Panc1 (cell line): Measurements from ENCODE around the gene CPNE7. TPM values are rescaled to one million over a fixed set of nuclear protein-coding genes. Genes with fewer than 3 reads are reported as not detected.
A peak's percentile ranks its signal among the peaks of the same experiment; 100 is the strongest.

Experiments used
- ATAC-seq: fragments of 200-7000 bp; cut with Tn5 transposase; 2 replicates; pipeline ENCODE4 v1.9.1; 2020; ENCODE audit warnings: mild to moderate bottlenecking, moderate library complexity
- BruUV-seq: library from RNA; stranded (reverse); fragments of 400-500 nt; replicated peaks from 2 replicates; lab custom pipeline; 2021; lab: Mats Ljungman, UMichigan
- CTCF ChIA-PET: fragments of 300-600 bp; sonication (Branson Sonifier 250); formaldehyde crosslinking; loops from one replicate; lab custom pipeline; 2022; ENCODE audit warnings: antibody characterized with exemption; lab: Charles Lee
- POLR2A ChIA-PET: fragments of 300-600 bp; sonication (Branson Sonifier 250); formaldehyde crosslinking; loops from one replicate; lab custom pipeline; 2022; ENCODE audit warnings: antibody characterized with exemption; lab: Charles Lee
- DNase-seq: peaks from one replicate; pipeline ENCODE4 v3.0.0-alpha.2; 2010; ENCODE audit warnings: low read depth, low spot score
- H3K27ac ChIP-seq: 2 replicates; pipeline ENCODE4 v1.5.1; 2011; ENCODE audit warnings: mild to moderate bottlenecking, low read length, inconsistent platforms
- H3K27me3 ChIP-seq: fragments of 200-500 bp; sonication (Bioruptor generic); 2 replicates; pipeline ENCODE4 v1.6.0; 2014; ENCODE audit warnings: low read length, inconsistent platforms; ENCODE audit not compliant: control insufficient read depth, insufficient read depth
- H3K36me3 ChIP-seq: fragments of 200-500 bp; sonication (Bioruptor generic); 2 replicates; pipeline ENCODE4 v1.5.1; 2014; ENCODE audit warnings: inconsistent platforms, mild to moderate bottlenecking, low read length, moderate library complexity; ENCODE audit not compliant: control insufficient read depth, insufficient read depth
- H3K4me1 ChIP-seq: 2 replicates; pipeline ENCODE4 v1.5.1; 2011; ENCODE audit warnings: inconsistent platforms, mild to moderate bottlenecking, low read length, moderate library complexity; ENCODE audit not compliant: control insufficient read depth, insufficient read depth
- H3K4me3 ChIP-seq, 2 experiments: 2 replicates each; pipeline ENCODE4 v1.5.1; 2011 to 2012; ENCODE audit warnings: low read depth in 2 of 2, low read length in 2 of 2, mild to moderate bottlenecking in 2 of 2, inconsistent platforms in 1 of 2, moderate library complexity in 1 of 2
- H3K9me3 ChIP-seq: fragments of 200-500 bp; sonication (Bioruptor generic); 2 replicates; pipeline ENCODE4 v1.5.1; 2014; ENCODE audit warnings: low read depth, mild to moderate bottlenecking, inconsistent platforms, low read length, moderate library complexity; ENCODE audit not compliant: control insufficient read depth, insufficient read depth
- CTCF ChIP-seq: fragments of 450-650 bp; IDR thresholded peaks from 2 replicates; pipeline ENCODE4 v1.5.1; 2017; ENCODE audit warnings: mild to moderate bottlenecking
- POLR2AphosphoS5 ChIP-seq: IDR thresholded peaks from 2 replicates; pipeline ENCODE4 v1.6.1; 2012; ENCODE audit warnings: mild to moderate bottlenecking, low read depth, low read length, moderate library complexity
- SIN3A ChIP-seq: IDR thresholded peaks from 2 replicates; pipeline ENCODE4 v1.6.1; 2012; ENCODE audit warnings: low read depth, mild to moderate bottlenecking, low read length, moderate library complexity, borderline replicate concordance; ENCODE audit not compliant: insufficient read depth
- TCF7L2 ChIP-seq: IDR thresholded peaks from 2 replicates; pipeline ENCODE4 v1.6.1; 2011; ENCODE audit warnings: mild to moderate bottlenecking, low read depth, low read length, inconsistent platforms
- in situ Hi-C: cut with HindIII; loops from 2 replicates; pipeline ENCODE4 v1.10.0; 2016; ENCODE audit warnings: low sequenced_read_pairs, low pct_unique_long_range_greater_than_20kb
- intact Hi-C: fragments of 100-400 bp; cut with micrococcal nuclease; formaldehyde crosslinking; loops from one replicate; pipeline ENCODE4 v1.10.0; 2022; ENCODE audit not compliant: unreplicated experiment
- total RNA-seq: library from RNA; stranded (reverse); gene quantifications from one replicate; pipeline ENCODE4 v1.2.1, GENCODE V29; 2021; ENCODE audit not compliant: unreplicated experiment
- TF ChIP-seq, protein P1 (sequence below), 2 experiments: IDR thresholded peaks; 2 replicates each; pipeline ENCODE4 v1.6.1; 2011 to 2012; ENCODE audit warnings: low read depth in 2 of 2, control low read depth in 1 of 2, low read length in 1 of 2, mild to moderate bottlenecking in 1 of 2, moderate library complexity in 1 of 2; ENCODE audit not compliant: insufficient read depth in 1 of 2

The CPNE7 gene
- total RNA-seq, 1 experiment from 2014 or later = 32.7 TPM

- H3K36me3 ChIP-seq = peaks cover 27% of the 10 kb centered on the region; the same call in 1 of the 2 replicates
These were observed 12.6 kb upstream of the CPNE7 start for GRCh38 chr16:89562939-89563338.

DNA sequence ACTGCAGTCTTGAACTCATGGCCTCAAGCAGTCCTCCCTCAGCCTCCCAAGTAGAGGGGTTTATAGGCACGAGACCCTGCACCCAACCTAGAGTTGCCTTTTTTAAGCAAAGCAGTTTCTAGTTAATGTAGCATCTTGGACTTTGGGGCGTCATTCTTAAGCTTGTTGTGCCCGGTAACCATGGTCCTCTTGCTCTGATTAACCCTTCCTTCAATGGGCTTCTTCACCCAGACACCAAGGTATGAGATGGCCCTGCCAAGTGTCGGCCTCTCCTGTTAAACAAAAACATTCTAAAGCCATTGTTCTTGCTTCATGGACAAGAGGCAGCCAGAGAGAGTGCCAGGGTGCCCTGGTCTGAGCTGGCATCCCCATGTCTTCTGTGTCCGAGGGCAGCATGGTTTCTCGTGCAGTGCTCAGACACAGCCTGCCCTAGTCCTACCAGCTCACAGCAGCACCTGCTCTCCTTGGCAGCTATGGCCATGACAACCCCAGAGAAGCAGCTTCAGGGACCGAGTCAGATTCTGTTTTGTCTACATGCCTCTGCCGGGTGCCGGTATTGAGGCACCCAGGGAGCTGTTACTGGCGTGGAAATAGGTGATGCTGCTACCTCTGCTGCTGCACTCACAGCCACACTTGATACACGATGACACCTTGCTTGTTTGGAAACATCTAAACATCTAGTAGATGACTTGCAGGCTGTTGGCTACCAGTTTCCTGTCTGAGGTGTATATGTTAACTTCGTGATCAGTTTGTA, 11.7 kb upstream of the CPNE7 start:
- ATAC-seq (no peak), DNase-seq (no peak)
- TF ChIP-seq SIN3A (no peak), TCF7L2 (no peak)
- in situ Hi-C loops (no loop called here), intact Hi-C loops (no loop called here)
- Histone ChIP-seq H3K27ac (peak overlapping the region; percentile 52), H3K4me3 (peak overlapping the region; percentile 76 to 92), H3K36me3 (peaks cover 27% of the 10 kb centered on the region; the same call in 1 of the 2 replicates), H3K4me1 (peaks cover 26% of the 10 kb centered on the region), H3K27me3 (no peaks in the 10 kb centered on the region), H3K9me3 (no peaks in the 10 kb centered on the region)
- BruUV-seq = no TSS peak
- ChIA-PET POLR2A (interaction anchor here (0.6 to 0.7 kb wide), 3 partner anchors 18 to 268 kb away, joined by 4 to 20 read pairs (median 4); no protein-coding TSS in a partner anchor), CTCF (interaction anchor here (0.6 kb wide), 1 partner anchor 38 kb away, joined by 6 read pairs; no protein-coding TSS in a partner anchor)

More at GRCh38 chr16:89562939-89563338, 12.6 kb upstream of the CPNE7 start:
- Histone ChIP-seq H3K4me3 (peak overlapping the region; percentile 76 to 92), H3K27me3 (no peaks in the 10 kb centered on the region), H3K27ac (peak overlapping the region; percentile 93; the same call in 1 of the 2 replicates), H3K4me1 (peaks cover 26% of the 10 kb centered on the region), H3K9me3 (no peaks in the 10 kb centered on the region)
- no TSS peak for BruUV-seq
- ChIA-PET CTCF (no interaction called here), POLR2A (interaction anchor here (0.6 kb wide), 1 partner anchor 19 kb away, joined by 4 read pairs; no protein-coding TSS in a partner anchor)
- ATAC-seq = no peak
- intact Hi-C loops = no loop called here
- TF ChIP-seq SIN3A (no peak), POLR2AphosphoS5 (no peak), TCF7L2 (no peak), CTCF (no peak)
- TF ChIP-seq, protein P1, sequence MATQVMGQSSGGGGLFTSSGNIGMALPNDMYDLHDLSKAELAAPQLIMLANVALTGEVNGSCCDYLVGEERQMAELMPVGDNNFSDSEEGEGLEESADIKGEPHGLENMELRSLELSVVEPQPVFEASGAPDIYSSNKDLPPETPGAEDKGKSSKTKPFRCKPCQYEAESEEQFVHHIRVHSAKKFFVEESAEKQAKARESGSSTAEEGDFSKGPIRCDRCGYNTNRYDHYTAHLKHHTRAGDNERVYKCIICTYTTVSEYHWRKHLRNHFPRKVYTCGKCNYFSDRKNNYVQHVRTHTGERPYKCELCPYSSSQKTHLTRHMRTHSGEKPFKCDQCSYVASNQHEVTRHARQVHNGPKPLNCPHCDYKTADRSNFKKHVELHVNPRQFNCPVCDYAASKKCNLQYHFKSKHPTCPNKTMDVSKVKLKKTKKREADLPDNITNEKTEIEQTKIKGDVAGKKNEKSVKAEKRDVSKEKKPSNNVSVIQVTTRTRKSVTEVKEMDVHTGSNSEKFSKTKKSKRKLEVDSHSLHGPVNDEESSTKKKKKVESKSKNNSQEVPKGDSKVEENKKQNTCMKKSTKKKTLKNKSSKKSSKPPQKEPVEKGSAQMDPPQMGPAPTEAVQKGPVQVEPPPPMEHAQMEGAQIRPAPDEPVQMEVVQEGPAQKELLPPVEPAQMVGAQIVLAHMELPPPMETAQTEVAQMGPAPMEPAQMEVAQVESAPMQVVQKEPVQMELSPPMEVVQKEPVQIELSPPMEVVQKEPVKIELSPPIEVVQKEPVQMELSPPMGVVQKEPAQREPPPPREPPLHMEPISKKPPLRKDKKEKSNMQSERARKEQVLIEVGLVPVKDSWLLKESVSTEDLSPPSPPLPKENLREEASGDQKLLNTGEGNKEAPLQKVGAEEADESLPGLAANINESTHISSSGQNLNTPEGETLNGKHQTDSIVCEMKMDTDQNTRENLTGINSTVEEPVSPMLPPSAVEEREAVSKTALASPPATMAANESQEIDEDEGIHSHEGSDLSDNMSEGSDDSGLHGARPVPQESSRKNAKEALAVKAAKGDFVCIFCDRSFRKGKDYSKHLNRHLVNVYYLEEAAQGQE (IDR thresholded peaks at IDR 0.05; ENCODE audit: insufficient read depth in 1 of 2, low read depth in 2 of 2, low read length in 1 of 2) = no peak
- DNase-seq = no peak
- in situ Hi-C loops = no loop called here
